ENCODE measurements around the gene FDX2.
"Not testable (repeated sequence)": the region's sequence is repeated elsewhere in the genome, so short reads cannot be mapped to it uniquely, and the experiment has no call there.

FDX2 gene

DNA sequence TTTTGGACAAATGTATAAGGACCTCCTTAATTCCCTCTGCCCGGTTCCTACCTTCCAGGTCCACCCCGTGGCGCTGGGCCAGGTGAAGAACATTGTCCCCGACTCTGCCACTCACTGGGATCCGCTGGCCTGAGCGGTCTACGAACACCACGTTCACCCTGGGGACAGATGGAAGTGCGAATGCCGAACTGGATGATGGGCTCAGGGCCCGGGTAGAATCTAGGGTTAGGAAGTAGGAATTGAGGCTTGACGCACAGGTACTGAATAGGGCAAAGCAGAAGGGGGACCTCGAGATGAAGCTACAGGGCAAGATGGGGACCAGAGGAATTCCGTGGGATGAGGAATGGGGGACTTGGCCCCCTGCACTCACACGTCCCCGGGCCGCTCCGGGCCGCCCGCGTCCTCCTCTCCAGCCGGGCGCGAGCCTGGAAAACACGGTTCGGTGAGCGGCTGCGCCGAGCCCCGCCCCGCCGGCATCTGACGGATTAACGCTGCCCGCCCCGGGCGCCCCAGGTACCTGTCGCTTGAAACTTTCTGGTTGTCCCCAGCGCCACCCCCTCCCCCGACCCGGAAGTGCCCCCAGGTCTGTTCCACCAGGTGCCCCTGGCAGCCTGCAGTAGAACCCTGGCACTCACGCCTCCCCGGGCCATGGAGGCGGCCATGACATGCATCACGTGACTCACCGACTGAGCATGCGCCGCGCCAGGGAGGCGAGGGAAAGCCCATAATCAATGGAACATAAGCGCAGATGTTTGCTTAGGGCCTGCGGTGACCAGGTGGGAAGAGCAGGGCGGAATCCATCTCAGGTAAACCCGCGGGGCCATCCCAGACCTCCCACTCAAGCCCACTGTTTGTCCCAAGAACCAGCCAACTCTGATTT, at the start of gene FDX2:
TSS of gene FDX2 (minus strand) at position 681 of the 880 bp plus-strand sequence. CDS start at position 662, 19 bp downstream.
- DNase-seq, result peak; percentile 79

DNA sequence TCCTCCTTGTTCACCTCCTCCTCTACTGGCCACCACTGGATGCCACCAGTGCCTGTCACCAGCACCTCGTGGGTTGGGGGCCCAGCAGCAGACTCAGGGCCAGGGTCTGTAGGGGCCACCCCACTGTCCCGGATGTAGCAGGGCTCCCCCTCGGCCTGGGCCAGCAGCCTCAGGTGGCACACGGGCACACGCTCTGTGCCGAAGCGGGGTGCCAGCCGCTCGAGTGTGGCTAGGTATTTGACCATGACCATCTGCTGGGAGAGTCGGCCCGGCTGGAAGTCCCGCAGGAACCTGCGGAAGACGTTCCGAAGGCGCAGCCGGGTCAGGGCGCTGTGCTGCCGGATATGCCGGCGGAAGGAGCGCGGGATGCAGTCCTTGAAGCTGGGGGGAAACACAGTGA, 49.7 kb upstream of the FDX2 start:
- DNase-seq, result no peak

DNA sequence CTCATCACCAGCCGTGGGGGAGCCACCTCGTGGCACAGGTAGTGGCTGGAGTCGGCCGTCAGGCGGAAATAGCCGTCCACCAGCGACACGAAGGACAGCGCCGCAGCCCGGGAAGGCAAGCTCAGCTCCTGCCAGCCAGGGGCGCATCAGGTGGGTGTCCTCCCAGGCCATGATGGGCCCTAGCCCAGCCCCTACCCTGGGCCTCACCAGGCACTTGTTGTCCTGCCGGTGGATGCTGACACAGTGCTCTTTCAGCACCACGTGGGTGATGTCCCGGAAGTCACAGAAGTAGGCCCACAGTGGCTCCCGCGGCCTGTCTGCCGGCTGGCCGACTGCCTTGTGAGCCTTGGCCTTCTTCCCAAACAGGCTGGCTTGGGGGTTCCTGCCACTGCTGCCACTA, 48.8 kb upstream of the FDX2 start:
- no peak for DNase-seq

DNA sequence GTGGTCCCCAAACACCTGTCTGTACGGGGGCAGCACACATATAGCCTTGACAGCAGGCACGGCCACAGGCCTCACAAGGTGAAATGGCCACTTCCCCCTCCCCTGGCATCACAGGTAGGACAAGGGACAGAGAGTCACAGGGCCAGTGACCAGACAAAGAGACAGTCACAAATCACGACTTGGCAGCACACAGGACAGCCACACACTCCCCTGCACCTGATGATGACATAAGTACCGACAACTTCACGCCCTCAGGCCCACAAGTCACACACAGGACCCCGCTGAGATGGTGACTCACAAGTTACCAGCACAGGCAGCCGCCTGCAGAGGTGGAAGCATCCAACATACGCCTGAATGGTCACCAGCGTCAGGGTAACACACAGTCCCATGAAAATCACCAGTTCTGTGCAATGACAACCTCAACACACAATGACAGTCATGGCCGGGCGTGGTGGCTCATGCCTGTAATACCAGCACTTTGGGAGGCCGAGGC, 48.0 kb upstream of the FDX2 start:
- no peak for DNase-seq

DNA sequence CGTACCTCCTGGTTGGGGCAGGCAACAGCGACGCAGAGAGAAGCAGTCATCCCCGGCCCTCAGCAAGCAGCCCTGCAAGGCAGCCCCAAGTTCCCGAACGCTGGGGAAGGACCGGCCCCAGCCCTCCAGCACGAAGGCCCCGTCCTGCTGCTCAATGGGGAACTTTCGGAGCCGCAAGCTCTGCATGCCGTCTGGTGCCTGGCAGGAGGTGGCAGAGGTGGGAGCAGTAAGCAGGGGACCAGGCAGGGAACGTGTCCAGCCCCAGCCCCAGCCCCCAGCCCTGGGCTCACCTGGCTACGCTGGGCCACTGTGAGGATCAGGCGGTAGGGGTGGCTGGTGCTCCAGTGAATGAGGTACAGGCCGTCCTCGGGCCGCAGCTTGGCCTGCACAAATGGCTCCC, 46.4 kb upstream of the FDX2 start:
- DNase-seq, result no peak

DNA sequence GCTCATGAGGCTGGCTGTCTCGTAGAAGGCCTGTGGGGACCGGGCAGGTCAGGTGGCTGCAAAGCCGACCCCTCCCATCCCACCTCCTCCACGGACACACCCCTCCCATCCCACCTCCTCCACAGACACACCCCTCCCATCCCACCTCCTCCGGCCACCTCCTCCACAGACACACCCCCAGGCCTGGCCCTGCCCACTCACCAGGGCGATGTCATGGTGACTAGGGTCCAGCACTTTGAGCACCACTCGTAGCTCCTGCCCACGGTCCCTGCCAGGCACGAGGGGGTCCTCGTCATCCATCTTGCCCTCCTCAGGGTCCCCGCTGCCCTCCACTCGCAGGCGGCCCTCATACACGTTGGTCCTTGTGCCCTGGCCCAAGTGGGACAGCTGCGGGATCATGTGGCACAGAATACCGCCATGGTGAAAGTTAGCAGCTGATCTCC, 45.8 kb upstream of the FDX2 start:
- DNase-seq, result no peak

DNA sequence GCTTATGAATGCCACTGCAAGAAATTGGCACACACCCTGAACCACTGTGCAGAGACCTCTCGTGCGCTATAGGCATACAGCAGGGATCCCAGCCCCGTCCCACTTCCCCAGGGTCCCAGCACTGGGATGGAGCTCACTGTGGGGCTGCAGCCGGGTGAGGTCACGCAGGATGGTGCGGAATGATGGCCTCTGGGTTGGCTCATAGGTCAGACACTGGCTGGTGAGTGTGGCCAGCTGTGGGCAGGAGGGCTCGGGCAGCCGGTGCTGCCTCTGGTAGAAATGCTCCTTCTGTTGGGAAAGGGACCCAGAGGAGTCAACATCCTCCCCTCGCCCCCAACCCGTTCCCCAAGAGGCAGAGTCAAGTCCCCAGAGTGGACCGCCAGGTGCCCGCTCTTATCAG, 40.6 kb upstream of the FDX2 start:
- DNase-seq, result no peak

DNA sequence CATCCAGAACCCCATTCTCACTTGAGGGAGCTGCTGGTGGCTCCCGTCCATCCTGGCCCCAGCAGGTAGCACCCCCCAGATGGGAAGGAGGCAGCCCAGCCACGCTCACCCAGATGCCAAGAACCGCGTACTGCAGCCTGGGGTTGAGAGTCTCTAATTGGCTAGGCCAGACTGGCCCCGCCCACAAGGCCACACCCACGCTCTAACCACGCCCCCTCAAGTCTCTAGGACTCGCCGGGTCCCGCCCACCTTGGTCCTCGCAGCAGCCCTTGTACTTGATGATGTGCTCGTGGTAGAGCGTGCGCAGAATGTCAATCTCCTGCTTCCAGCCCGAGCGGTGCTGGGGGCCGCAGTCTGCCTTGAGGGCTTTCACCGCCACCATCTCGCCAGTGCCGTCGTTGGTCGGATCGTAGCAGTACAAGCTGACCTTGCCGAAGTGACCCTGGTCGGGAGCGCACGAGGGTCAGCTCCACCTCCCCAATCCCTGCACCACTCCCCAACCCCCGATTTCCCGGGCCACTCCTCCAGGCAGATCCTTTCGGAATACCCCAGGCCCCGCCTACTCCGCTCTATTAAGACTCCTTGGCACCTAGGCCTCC, 38.1 kb upstream of the FDX2 start:
- no peak for DNase-seq

DNA sequence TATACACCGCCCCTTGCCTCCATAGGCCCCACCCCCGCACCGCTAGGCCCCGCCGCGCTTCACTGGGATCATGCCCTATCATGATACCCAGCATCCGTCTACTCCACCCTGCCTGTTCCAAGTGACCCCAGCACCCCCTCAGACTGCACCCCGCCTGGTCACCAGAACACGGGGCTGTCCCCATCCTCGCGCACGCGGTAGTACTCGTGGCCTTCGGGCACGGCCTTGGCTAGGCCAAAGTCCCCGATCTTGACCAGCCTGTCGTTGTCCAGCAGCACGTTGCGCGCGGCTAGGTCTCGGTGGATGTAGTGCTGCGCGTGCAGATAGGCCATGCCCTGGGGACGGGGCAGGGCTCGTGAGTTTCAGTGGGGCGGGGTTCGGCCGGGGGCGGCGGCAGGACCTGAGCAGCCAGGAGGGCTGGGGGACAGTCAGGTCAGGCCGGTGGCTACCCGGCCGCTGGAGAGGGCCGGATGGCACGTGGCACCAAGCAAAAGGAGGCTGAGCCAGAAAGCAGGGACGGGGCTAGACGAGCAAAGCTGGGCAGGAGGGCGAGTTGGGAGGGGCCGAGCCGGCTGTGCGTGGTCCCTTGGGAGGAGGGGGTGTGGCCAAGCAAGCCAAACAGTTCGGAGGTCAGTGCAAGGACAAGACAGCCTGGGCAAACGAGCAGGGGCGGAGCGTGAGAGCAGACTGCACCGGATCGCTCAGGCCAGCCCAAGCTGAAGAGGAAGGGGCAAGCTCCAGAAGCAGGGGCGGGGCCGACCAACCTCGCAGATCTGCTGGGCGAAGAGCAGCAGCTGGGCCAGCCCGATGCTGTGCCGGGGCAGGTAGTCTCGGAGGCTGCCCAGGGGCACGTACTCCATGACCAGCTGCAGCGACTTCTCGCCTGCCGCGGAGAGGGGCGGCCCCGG, 37.2 kb upstream of the FDX2 start:
- DNase-seq, result no peak

DNA sequence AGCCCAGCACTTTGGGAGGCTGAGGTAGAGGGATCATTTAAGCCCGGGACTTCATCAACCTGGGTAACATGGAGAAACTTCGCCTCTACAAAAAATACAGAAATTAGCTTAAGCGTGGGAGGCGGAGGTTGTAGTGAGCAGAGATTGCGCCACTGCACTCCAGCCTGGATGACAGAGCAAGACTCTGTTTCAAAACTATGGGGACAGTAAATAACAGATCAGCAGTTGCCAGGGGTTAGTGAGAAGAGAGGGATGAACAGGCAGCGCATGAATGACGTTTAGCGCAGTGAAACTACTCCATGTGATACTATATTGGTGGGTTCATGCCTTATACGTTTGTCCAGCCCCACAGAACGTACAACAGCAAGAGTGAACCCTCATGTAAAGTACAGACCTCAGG, 30.7 kb upstream of the FDX2 start:
- DNase-seq, result no peak

DNA sequence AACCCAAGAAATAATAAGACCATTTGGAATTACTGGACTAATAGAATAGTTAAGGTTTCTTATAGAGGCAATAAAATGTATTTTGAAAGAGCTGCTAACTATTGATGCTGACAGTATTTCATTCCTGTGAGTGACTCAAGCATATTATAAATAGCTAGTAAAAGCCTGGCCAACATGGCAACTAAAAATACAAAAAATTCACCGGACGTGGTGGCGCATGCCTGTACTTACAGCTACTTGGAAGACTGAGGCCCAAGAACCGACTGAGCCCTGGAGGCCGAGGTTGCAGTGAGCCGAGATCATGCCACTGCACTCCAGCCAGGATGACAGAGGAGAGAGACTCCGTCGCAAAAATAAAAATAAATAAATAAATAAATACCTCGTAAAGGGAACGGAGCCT, 29.0 kb upstream of the FDX2 start:
- DNase-seq, result no peak

DNA sequence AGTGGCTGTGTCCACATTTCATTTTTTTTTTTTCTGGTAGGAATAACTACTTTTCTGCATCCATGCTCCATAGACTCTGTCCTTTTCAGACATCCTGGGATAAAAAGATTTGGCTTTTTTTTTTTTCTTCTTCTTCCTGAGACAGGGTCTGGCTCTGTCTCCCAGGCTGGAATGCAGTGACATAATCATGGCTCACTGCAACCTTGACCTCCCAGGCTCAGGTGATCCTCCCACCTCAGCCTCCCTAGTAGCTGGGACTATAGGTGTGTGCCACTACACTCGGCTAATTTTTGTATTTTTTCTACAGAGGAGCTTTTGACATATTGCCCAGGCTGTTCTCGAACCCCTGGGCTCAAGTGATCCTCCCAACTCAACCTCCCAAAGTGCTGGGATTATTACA, 27.7 kb upstream of the FDX2 start:
- DNase-seq, result no peak

DNA sequence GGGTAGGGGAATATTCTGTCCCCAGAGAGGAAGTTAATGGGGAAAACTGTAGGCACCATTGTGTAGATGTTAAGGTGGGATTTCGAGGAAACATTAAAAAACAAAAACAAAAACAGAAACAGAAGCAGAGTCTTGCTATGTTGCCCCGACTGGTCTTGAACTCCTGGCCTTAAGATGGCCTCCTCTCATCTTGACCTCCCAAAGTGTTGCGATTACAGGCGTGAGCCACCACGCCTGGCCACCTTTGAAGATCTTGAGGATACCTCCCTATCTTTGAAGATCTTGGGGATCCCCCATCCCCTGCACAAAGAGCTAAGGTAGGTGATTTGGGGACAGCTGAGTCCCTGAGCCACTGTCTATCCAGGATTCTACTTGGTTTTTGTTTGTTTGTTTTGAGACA, 24.2 kb upstream of the FDX2 start:
- no peak for DNase-seq

DNA sequence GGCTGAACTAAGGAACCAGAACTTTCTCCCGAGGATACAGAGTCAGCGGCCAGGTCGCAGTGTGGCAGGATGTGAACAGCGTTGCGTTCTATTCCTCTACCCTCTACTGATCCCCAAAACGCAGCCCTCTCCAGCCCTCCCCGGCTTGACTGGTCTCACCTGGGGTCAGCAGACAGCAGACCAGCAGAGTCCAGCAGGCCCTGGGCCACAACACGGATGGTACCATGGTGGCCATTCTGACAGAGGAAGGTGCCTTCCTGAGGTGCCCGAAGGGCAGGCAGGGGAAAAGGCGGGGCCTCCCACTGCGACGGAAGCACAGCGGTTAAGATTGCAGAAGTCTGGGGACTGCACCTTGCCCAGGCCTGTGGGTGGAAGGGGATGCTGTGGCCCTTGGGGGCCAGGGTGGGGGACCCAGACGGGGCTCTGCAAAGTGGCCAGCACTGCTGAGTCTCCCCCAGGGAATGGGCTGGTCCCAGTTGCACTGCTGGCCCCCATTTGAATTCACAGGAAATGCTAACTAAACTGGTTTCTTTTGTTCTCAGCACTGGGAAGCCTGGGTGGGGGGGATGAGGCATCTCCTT, 23.7 kb upstream of the FDX2 start, which contains the start of gene ICAM3:
TSS of gene ICAM3 (minus strand) at position 245 of the 581 bp plus-strand sequence. CDS start at position 235, 10 bp downstream.
- no peak for DNase-seq

DNA sequence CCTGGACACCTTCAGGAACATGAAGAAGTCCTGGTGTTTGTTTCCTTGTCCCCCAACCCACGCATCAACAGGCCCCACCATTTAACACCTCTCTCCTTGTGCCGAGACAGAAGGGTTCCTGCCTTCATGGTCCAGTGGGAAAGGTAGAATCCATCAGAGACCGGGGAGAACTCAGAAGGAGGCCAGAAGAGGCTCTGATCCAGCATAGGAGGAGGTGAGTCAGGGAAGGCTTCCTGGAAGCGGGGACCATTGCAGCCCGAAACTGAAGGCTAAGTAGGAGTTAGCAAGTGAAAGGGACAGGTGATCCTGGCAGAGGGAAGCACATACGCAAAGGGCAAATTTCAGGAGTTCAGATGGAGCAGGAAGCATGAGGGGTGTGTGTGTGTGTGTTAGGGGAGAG, 23.1 kb upstream of the FDX2 start:
- no peak for DNase-seq

DNA sequence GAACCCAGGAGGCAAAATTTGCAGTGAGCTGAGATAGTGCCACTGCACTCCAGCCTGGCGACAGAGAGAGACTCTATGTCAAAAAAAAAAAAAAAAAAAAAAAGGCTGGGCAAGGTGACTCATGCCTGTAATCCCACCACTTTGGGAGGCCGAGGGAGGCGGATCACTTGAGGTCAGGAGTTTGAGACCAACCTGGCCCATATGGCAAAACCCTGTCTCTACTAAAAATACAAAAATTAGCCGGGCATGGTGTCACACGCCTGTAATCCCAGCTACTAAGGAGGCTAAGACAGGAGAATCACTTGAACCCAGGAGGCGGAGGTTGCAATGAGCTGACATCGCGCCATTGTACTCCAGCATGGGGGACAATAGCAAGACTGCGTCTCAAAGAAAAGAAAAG, 20.9 kb upstream of the FDX2 start:
- DNase-seq, result not testable (repeated sequence)

DNA sequence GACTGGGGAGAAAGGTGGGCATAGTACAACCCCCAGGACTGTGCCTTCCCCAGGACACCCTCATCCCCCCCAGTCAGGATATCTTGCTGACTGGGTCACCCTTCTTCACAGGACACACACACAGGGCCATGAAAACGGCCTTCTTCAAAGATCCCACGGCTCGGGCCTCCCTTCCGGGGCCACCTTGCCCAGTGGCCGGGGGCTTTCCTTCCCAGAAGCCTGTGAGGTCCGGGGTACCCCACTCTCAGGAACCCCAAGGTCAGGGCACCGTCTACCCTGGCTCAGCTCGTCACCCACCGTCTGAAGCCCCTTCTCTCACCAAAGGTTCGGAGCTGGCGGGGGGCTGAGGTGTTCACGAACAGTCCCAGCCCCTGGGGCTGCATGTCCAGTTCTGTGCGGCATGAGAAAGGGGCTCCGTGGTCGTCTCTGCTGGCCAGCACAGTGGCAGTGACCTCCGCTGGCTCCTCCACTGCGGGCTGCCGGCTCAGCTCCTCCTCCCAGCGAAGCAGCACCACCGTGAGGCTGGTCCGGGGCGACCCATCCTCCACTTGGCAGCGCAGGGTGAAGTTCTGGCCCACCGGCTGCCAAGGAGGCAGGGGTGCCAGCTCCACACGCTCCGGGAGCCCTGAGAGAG, 19.7 kb upstream of the FDX2 start:
- no peak for DNase-seq

DNA sequence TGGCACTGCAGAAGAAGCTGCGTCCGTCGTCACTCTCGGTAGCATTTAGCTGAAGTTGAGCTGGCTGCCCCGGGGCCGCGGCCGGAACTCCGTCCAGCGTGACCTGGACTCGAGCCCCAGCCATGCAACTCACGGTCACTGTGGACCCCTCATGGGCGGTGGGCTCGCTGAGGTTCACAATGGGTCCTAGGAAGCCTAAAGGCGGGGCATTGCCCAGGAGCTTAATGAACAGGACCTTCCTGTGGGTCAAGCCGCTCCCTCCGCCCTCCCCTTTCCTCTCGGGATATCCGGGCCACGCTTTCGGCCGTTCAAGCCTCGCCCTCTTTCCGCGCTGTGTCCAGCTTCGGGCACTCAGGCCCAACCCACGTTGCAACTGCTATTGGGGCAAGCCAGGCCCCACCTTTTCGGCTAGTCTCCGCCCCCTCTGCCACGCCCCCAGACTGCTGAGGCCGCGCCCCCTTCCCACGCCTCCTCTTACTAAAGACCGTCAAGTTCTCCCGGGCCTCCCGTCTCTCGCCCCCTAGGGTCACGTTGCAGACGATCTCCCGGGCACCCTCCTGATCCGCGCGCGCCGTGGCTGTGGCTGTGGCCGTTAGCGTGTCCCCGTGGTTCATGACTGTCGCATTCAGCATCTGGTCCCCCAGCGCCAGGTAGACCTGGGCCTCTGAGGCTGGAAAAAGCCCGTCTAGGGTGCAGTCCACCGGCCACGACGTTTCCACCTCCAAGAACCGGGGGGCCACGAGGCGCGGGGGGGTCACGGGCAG, 19.0 kb upstream of the FDX2 start:
- DNase-seq, result peak; percentile 75

DNA sequence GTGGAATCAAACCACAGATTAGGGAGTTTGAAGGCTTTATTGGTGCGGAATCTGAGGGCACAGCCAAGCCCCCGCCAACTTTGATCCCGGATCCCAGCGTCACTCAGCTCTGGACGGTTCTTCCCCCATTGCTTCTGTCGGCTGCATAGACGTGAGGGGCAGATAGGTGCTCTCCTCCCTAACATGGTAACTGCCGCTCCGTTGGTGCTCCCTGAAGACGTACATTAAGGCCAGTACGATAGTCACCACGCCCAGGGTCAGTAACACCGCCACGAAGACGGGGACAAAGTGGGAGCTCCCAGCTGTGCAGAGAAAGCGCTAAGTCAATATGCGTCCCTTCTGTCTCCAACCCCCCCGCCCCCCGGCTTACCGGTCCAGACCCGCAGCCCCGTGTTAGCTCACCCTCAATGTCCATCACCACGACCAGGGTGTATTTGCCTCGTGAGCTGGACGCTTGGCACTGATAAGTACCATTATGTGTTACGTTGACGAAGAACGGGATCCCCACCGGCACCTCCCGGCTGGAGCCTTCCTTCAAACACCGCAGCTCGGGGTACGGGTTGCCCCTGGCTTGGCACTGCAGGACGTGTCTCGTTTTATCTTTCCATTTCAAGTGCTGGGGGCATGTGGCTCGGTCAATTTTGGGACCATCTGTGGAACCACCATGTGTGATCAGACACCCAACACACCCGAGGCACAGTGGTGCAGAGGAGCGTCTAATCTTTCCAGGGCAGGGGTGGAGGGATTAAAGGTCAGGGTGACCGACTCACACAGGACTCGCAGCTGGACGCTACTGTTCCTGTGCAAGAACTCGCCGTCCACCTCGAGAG, 18.2 kb upstream of the FDX2 start:
- no peak for DNase-seq

DNA sequence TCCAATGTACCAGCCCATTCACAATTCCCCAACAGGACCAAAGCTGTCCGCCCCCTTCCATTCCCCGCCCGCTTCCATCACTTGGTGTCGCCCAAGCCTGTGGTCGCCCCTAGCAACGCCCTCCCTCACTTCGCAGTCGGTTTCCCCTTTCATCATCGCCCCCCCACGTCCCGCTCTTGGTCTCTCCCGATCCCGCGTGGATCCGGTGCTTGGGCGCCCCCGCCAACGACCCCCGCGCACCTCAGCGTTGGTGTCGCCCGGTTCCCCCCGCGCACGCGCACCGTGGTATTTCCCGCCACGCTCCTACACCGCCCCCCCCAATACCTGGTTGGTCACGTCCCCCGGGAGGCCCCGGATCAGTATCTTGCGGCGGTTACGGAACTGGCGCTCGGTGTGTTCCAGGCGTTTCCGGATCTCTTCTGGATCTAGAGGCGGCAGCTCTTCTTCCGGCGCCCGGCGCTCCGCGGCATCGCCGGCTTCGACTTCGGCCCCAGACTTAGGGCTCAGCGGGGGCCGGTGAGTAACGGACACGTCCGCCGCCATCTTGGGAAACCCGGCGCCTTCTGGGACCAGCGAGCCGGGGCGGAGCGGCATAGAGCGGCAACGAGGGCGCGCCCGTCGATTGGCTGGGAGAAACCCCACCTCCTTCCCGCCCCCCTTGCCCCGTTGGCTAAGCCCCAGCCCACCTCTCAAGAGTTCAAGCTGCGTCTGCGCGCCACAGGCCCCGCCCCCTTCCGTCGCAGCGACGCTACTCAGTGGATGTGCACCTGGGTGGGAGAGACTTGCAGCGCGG, 17.3 kb upstream of the FDX2 start, which contains the start of gene RAVER1:
TSS of gene RAVER1 (minus strand) at position 565 of the 793 bp plus-strand sequence. CDS start at position 543, 22 bp downstream.
- peak; percentile 98 for DNase-seq
